ENCODE measurements around the gene FYCO1.

DNA sequence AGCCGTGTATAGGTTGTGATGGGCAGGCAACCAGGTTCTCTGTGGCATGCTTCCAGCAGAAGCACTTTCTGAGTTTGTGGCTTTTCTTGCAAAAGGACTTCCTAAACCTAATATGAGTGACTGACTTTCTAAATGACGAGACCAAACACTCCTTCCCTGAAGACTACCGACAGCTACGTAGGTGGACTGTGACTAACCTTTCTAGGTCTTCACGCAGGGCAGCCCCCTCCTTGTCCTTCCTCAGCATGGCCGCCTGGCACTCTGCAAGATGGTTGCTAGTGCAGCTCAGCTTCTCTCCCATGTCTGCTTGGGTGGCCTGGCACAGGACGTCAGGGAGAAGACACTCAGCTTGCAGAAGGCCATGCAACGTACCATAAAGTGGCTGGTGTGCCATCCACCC lies 31.5 kb downstream of the FYCO1 start:
- TF ChIP-seq SUZ12 (IDR thresholded peaks at IDR 0.05) (no peak), BHLHE40 (IDR thresholded peaks at IDR 0.05; ENCODE audit: borderline replicate concordance) (no peak), ELF4 (IDR thresholded peaks at IDR 0.05) (no peak), NFRKB (IDR thresholded peaks at IDR 0.05) (no peak), FOXM1 (IDR thresholded peaks at IDR 0.05; ENCODE audit: borderline replicate concordance) (no peak), FOXA1 (IDR thresholded peaks at IDR 0.05) (no peak), HDGF (IDR thresholded peaks at IDR 0.05; ENCODE audit: borderline replicate concordance) (no peak), ZNF384 (IDR thresholded peaks at IDR 0.05) (no peak), ARNT (IDR thresholded peaks at IDR 0.05) (no peak), TARDBP (IDR thresholded peaks at IDR 0.05) (no peak)
